Smooth muscle cell of trachea (primary cell): Measurements from ENCODE around the gene CARD16. TPM values are rescaled to one million over a fixed set of nuclear protein-coding genes. Genes with fewer than 3 reads are reported as not detected.

Experiments
- total RNA-seq: library from RNA; depleted of rRNA; stranded (reverse); fragments of >200 nt; gene quantifications from 2 replicates; pipeline ENCODE4 v1.2.1, GENCODE V29; 2014

CARD16 gene
- total RNA-seq, result 15.3 and 26.3 TPM in 2 replicates

DNA sequence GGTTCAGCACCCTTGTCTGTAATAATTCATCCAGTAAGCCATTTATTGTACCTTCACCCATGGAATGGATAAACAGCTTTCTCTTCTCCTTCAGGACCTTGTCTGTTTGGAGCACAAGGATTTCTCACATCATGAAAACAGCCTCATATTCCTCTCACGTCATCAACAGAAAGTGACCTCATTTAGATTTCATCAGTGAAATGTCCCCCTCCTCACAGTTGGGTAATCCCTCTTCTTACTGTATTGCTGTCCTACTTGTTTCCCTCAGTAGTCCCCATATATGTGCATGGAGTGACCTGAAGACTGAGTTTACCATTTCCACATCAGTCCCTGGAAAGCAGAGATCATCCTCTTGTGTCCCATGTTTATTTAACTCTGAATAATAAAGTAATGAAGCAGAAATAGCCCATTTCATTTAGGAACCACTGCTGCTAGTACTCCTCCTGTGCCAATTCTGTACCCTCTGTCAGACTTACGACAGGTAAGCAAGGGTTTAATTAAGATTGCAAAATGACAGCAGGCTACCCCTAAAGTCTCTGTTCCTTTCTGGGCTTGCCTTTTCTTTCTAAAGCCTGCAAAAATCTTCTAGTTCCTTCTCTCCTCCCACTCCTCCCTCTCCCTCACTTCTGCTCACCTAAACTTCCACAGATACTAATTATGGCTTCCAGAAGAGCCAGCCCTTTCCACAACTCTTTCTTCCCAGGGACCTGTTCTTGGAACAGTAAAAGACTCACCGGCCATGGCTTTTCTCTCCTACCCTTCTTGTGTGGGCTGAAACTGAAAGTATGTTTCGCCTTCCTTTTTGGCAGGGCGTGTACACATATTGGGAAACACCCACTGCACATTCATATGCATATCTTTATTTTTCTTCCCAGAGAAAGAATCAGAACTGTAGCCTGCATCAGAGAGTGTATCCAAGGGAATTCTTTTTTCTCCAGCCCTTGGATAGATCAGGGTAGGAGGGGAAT, at the start of gene CARD16:
CARD16 (minus strand) TSS at position 779 of the 968 bp plus-strand sequence; CDS start at position 741, 38 bp downstream.

DNA sequence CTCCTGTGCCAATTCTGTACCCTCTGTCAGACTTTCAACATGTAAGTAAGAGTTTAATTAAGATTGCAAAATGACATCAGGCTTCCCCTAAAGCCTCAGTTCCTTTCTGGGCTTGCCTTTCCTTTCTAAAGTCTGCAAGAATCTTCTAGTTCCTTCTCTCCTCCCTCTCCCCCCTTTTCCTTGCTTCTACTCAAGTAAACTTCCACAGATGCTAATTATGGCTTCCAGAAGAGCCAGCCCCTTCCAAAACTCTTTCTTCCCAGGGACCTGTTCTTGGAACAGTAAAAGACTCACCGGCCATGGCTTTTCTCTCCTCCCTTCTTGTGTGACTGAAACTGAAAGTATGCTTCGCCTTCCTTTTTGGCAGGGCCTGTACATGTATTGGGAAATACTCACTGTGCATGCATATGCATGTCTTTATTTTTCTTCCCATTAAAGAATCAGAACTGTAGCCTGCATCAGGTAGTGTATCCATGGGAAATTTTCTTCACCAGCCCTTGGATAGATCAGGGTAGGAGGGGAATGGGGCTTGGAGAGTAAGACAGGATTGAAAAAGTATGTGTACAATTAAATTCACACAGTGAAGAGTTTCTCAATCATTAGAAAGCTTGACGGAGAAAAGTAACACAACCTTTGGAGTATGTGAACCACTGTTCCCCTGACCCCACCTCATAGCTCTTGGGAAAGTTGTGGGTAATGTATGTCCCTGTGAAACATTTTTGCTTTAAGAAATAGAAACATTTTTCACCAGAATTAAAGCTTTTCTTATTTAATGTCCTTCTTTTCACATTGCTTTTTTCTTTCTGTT, 10.1 kb downstream of the CARD16 start, which contains the start of gene CASP1:
CASP1 (minus strand) TSS at position 332 of the 808 bp plus-strand sequence; CDS start at position 301, 31 bp downstream.

GRCh38 chr11:105023003-105023402, 22.1 kb downstream of the CARD16 start, which contains the start of gene CASP5:
Gene CASP5 (minus strand): TSS chr11:105023168. CDS start chr11:105023136, 32 bp downstream.

Other genes starting within 250 kb of the CARD16 start
- 0.15 TPM in 1 of 2 replicates, not detected in the other for gene CASP12, start 146.9 kb downstream of the CARD16 start, total RNA-seq
- gene CASP4, start 76.8 kb downstream of the CARD16 start, total RNA-seq, result 116 and 179 TPM in 2 replicates
- gene CASP5, start 22.2 kb downstream of the CARD16 start, total RNA-seq, result not detected in 2 replicates
- 26.6 and 40.7 TPM in 2 replicates for gene CASP1, start 10.2 kb downstream of the CARD16 start, total RNA-seq
- not detected in 2 replicates for gene CARD18, start 94.4 kb upstream of the CARD16 start, total RNA-seq